ENCODE results near the gene FTO. TPM values are rescaled to one million over a fixed set of nuclear protein-coding genes. Genes with fewer than 3 reads are reported as not detected.

The FTO gene
- total RNA-seq, 2 experiments from 2014 or later = 48.6 to 53.2 TPM

- DNase-seq (no peak), ATAC-seq (no peak)
- no peak overlapping the region for H3K4me3 Mint-ChIP-seq
- ChIA-PET POLR2A (no interaction called here), CTCF (interaction anchor here (0.8 kb wide), 1 partner anchor 16 kb away, joined by 3 read pairs; no protein-coding TSS in a partner anchor)
- H3K4me1 Mint-ChIP-seq (ENCODE audit: low read depth) = no peaks in the 10 kb centered on the region
- H3K9me3 Mint-ChIP-seq = no peaks in the 10 kb centered on the region
- no peak overlapping the region for H3K27ac Mint-ChIP-seq
- intact Hi-C loops (cut with micrococcal nuclease) = no loop called here
- H3K27me3 Mint-ChIP-seq = no peaks in the 10 kb centered on the region
- TF ChIP-seq CTCF (IDR thresholded peaks at IDR 0.05) = no peak
- H3K36me3 Mint-ChIP-seq (ENCODE audit: low read depth) = peaks cover 6% of the 10 kb centered on the region
These were observed 257.1 kb downstream of the FTO start for GRCh38 chr16:53960954-53961616.

GRCh38 chr16:53962041-53962440 is 258.1 kb downstream of the FTO start:
- no peak for DNase-seq
- Mint-ChIP-seq H3K4me1 (ENCODE audit: low read depth) (no peaks in the 10 kb centered on the region), H3K27me3 (no peaks in the 10 kb centered on the region), H3K27ac (no peak overlapping the region), H3K36me3 (ENCODE audit: low read depth) (peaks cover 4% of the 10 kb centered on the region), H3K9me3 (no peaks in the 10 kb centered on the region), H3K4me3 (no peak overlapping the region)
- intact Hi-C loops (cut with micrococcal nuclease) = no loop called here
- TF ChIP-seq CTCF (IDR thresholded peaks at IDR 0.05) = no peak
- POLR2A ChIA-PET = no interaction called here
- CTCF ChIA-PET = no interaction called here
- ATAC-seq = no peak

GRCh38 chr16:53964145-53964790 is 260.3 kb downstream of the FTO start:
- Mint-ChIP-seq H3K36me3 (ENCODE audit: low read depth) (peaks cover 4% of the 10 kb centered on the region), H3K27ac (no peak overlapping the region), H3K27me3 (no peaks in the 10 kb centered on the region), H3K4me3 (no peak overlapping the region), H3K4me1 (ENCODE audit: low read depth) (no peaks in the 10 kb centered on the region), H3K9me3 (no peaks in the 10 kb centered on the region)
- no peak for TF ChIP-seq CTCF (IDR thresholded peaks at IDR 0.05)
- ChIA-PET CTCF (interaction anchor here (1.4 kb wide), 1 partner anchor 10 kb away, joined by 3 read pairs; no protein-coding TSS in a partner anchor), POLR2A (no interaction called here)
- intact Hi-C loops (cut with micrococcal nuclease) = no loop called here
- ATAC-seq (no peak), DNase-seq (no peak)

GRCh38 chr16:53966821-53967571 is 263.0 kb downstream of the FTO start:
- H3K4me1 Mint-ChIP-seq (ENCODE audit: low read depth) = no peaks in the 10 kb centered on the region
- H3K27me3 Mint-ChIP-seq = no peaks in the 10 kb centered on the region
- H3K27ac Mint-ChIP-seq = no peak overlapping the region
- H3K36me3 Mint-ChIP-seq (ENCODE audit: low read depth) = peaks cover 4% of the 10 kb centered on the region
- ChIA-PET POLR2A (no interaction called here), CTCF (no interaction called here)
- ATAC-seq (no peak), DNase-seq (no peak)
- no peak for TF ChIP-seq CTCF (IDR thresholded peaks at IDR 0.05)
- no peaks in the 10 kb centered on the region for H3K9me3 Mint-ChIP-seq
- intact Hi-C loops (cut with micrococcal nuclease) = no loop called here
- H3K4me3 Mint-ChIP-seq = no peak overlapping the region

- no peaks in the 10 kb centered on the region for H3K4me1 Mint-ChIP-seq (ENCODE audit: low read depth)
- no peak overlapping the region for H3K27ac Mint-ChIP-seq
- ChIA-PET POLR2A (no interaction called here), CTCF (no interaction called here)
- DNase-seq (no peak), ATAC-seq (no peak)
- H3K27me3 Mint-ChIP-seq = no peaks in the 10 kb centered on the region
- no peak for TF ChIP-seq CTCF (IDR thresholded peaks at IDR 0.05)
- H3K9me3 Mint-ChIP-seq = no peaks in the 10 kb centered on the region
- intact Hi-C loops (cut with micrococcal nuclease) = no loop called here
- H3K4me3 Mint-ChIP-seq = no peak overlapping the region
- H3K36me3 Mint-ChIP-seq (ENCODE audit: low read depth) = peaks cover 4% of the 10 kb centered on the region
These were observed 263.6 kb downstream of the FTO start for GRCh38 chr16:53967572-53967971.

All from activated CD8-positive, alpha-beta T cell treated with anti-CD3 and anti-CD28 coated beads for 36 hours (primary cell).